Colonic mucosa (tissue), 4 donors: ENCODE measurements around the gene CCDC27. TPM values are rescaled to one million over a fixed set of nuclear protein-coding genes. Genes with fewer than 3 reads are reported as not detected.

Experiments used
- DNase-seq: peaks from one replicate; pipeline ENCODE4 v3.0.0-alpha.2; 2020
- H3K27ac ChIP-seq: fragments of 200-600 bp; one replicate; pipeline ENCODE4 v1.8.0; 2021
- H3K27me3 ChIP-seq: fragments of 200-600 bp; one replicate; pipeline ENCODE4 v1.8.0; 2021
- H3K36me3 ChIP-seq: fragments of 200-600 bp; one replicate; pipeline ENCODE4 v1.8.0; 2021
- H3K4me1 ChIP-seq: fragments of 200-600 bp; one replicate; pipeline ENCODE4 v1.8.0; 2021; ENCODE audit warnings: mild to moderate bottlenecking
- H3K4me3 ChIP-seq: fragments of 200-600 bp; one replicate; pipeline ENCODE4 v1.8.0; 2021
- H3K9ac ChIP-seq, 2 donors: one replicate each; pipeline ENCODE4 v1.7.0; 2013; ENCODE audit warnings: control low read depth in 2 of 2, low read depth in 2 of 2, low read length in 2 of 2
- H3K9me3 ChIP-seq: fragments of 200-600 bp; one replicate; pipeline ENCODE4 v1.8.0; 2021
- intact Hi-C: fragments of 100-400 bp; cut with DNase I; formaldehyde crosslinking; loops from one replicate; pipeline ENCODE4 v1.14.1; 2022
- total RNA-seq, 2 donors: library from RNA; stranded (reverse); fragmentation: NEBNext Ultra II Directional in 1 of 2; extraction: Animal tissue kit (Norgen Biotek cat#: 25700) in 1 of 2; gene quantifications; one replicate each; pipeline ENCODE4 v1.2.1, GENCODE V29; 2021
- TF ChIP-seq, protein P1 (sequence below): fragments of 200-600 bp; IDR thresholded peaks from one replicate; pipeline ENCODE4 v1.8.0; 2022; ENCODE audit warnings: antibody characterized with exemption, mild to moderate bottlenecking
- donor health status: healthy.
- donor health status: DM: no; HTN: no; CAD: no.
- donor health status: DM: no; HTN: no; CAD: no.

Gene CCDC27
- total RNA-seq, 2 donors from 2014 or later = not detected

DNA sequence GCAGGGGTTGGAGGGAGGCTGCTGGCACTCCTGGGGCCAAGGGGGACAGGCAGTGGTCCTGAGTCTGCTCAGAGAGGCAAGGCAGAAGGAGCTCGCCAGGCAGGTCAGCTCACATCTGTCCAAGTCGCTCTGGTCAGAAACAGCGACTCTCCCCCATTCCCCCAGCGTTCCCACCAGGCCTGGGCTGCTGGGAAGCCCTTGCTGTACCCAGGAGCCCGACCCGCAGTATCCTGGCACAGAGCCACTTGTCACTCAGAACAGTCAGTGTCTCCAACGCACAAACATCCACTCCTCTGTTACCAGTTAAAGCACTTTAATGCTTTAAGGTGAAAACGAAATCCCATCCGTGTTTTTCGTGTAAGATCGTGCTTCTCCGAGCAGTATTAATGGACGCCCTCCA, 16.6 kb upstream of the CCDC27 start:
- H3K4me1 ChIP-seq = no peaks in the 10 kb centered on the region
- no peak overlapping the region for H3K4me3 ChIP-seq
- H3K27ac ChIP-seq = no peak overlapping the region
- TF ChIP-seq, protein P1, sequence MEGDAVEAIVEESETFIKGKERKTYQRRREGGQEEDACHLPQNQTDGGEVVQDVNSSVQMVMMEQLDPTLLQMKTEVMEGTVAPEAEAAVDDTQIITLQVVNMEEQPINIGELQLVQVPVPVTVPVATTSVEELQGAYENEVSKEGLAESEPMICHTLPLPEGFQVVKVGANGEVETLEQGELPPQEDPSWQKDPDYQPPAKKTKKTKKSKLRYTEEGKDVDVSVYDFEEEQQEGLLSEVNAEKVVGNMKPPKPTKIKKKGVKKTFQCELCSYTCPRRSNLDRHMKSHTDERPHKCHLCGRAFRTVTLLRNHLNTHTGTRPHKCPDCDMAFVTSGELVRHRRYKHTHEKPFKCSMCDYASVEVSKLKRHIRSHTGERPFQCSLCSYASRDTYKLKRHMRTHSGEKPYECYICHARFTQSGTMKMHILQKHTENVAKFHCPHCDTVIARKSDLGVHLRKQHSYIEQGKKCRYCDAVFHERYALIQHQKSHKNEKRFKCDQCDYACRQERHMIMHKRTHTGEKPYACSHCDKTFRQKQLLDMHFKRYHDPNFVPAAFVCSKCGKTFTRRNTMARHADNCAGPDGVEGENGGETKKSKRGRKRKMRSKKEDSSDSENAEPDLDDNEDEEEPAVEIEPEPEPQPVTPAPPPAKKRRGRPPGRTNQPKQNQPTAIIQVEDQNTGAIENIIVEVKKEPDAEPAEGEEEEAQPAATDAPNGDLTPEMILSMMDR = no peak
- no peak overlapping the region for H3K9ac ChIP-seq
- no peaks in the 10 kb centered on the region for H3K9me3 ChIP-seq
- DNase-seq = no peak
- no peaks in the 10 kb centered on the region for H3K36me3 ChIP-seq
- no peaks in the 10 kb centered on the region for H3K27me3 ChIP-seq
- intact Hi-C loops = no loop called here

GRCh38 chr1:3736131-3736561, 16.1 kb upstream of the CCDC27 start:
- TF ChIP-seq, protein P1 = no peak
- Histone ChIP-seq H3K27ac (no peak overlapping the region), H3K27me3 (no peaks in the 10 kb centered on the region), H3K4me3 (no peak overlapping the region), H3K4me1 (no peaks in the 10 kb centered on the region), H3K9me3 (no peaks in the 10 kb centered on the region), H3K9ac (no peak overlapping the region), H3K36me3 (no peaks in the 10 kb centered on the region)
- intact Hi-C loops = no loop called here
- DNase-seq = no peak

GRCh38 chr1:3736708-3737107, 15.5 kb upstream of the CCDC27 start:
- intact Hi-C loops = no loop called here

GRCh38 chr1:3738943-3739342, 13.3 kb upstream of the CCDC27 start:
- H3K27me3 ChIP-seq = no peaks in the 10 kb centered on the region
- TF ChIP-seq, protein P1 = no peak
- no peaks in the 10 kb centered on the region for H3K9me3 ChIP-seq
- no peaks in the 10 kb centered on the region for H3K36me3 ChIP-seq
- intact Hi-C loops = no loop called here
- H3K9ac ChIP-seq = no peak overlapping the region
- no peak for DNase-seq
- no peak overlapping the region for H3K4me3 ChIP-seq
- H3K27ac ChIP-seq = no peak overlapping the region
- H3K4me1 ChIP-seq = no peaks in the 10 kb centered on the region

More at GRCh38 chr1:3736708-3737107, 15.5 kb upstream of the CCDC27 start:
- no peak for DNase-seq
- no peaks in the 10 kb centered on the region for H3K9me3 ChIP-seq
- no peak overlapping the region for H3K27ac ChIP-seq
- no peaks in the 10 kb centered on the region for H3K27me3 ChIP-seq
- no peaks in the 10 kb centered on the region for H3K4me1 ChIP-seq
- H3K9ac ChIP-seq = no peak overlapping the region
- H3K36me3 ChIP-seq = no peaks in the 10 kb centered on the region
- TF ChIP-seq, protein P1 = no peak
- H3K4me3 ChIP-seq = no peak overlapping the region

GRCh38 chr1:3740042-3740441, 12.2 kb upstream of the CCDC27 start:
- TF ChIP-seq, protein P1 = no peak
- Histone ChIP-seq H3K9ac (no peak overlapping the region), H3K9me3 (no peaks in the 10 kb centered on the region), H3K27me3 (no peaks in the 10 kb centered on the region), H3K4me3 (no peak overlapping the region), H3K36me3 (no peaks in the 10 kb centered on the region), H3K4me1 (no peaks in the 10 kb centered on the region), H3K27ac (no peak overlapping the region)
- DNase-seq = no peak
- intact Hi-C loops = no loop called here

DNA sequence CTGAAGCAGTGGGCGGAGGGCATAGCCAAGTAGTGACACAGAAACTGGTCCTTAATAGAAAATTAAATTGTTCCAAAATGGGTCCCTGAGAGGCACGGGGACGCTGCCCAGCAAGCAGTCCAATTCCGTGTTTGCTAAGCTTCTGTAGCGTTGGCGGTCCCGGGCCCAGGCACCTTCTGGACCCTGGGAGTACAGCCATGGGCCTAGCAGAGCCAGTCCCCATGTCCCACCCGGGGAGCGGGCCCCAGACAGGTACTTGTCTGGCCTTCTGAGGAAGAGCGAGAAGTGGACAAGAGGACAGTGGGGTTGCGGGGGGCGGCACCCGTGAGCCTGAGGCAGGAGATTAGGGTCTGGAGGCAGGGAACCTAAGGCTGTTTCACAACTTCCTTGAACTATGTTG, 11.5 kb upstream of the CCDC27 start:
- H3K9me3 ChIP-seq = no peaks in the 10 kb centered on the region
- H3K27me3 ChIP-seq = no peaks in the 10 kb centered on the region
- TF ChIP-seq, protein P1 = no peak
- no peak overlapping the region for H3K9ac ChIP-seq
- no peaks in the 10 kb centered on the region for H3K4me1 ChIP-seq
- no peak overlapping the region for H3K4me3 ChIP-seq
- H3K27ac ChIP-seq = no peak overlapping the region
- DNase-seq = no peak
- no peaks in the 10 kb centered on the region for H3K36me3 ChIP-seq
- intact Hi-C loops = no loop called here
